NCI-H2107 (cell line): ENCODE data around the gene NECTIN1.

Experiments used
- DNase-seq: peaks from one replicate; lab custom pipeline; 2025; lab: John Stamatoyannopoulos, UW

The NECTIN1 gene

DNA sequence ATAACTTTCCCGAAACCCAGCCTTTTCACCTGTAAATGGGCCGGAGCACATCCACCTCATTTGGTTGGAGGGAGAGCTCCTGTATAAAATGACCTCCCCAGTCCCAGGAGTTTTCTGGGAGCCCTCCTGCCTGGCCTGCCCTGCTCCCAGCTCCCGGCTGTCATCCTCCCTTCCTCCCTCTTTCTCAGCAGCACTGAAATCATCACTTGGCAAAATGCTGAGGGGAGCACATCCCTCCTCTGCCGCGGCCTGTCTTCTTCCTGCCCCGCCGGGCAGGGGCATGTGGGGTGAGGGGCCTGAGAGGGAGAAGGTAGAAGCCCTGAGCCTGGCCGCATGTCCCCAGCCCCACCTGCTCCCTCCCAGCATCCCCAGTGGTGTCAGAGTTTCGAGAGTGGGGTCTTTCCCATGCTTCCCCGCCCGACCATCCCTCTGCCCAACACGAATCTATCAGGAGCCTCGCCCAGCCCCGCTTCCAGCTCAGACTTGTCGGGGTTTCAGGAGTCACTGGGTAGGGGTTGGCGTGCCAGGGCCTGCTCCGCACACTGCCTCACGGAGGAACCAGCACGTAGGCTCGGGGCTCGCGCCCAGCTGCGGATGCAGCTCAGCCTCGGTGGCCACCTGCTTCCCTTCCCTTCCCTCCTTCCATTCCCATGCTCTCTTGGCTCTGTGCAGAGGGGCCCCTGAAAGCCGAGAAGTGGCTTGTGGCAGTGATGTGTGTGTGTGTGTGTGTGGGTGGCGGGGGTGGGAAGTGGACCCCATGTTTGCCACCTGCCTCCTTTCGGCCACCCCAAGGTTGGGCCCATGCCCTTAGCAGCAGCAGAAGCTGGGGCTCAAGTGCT lies 37.1 kb downstream of the NECTIN1 start:
- no peak for DNase-seq

DNA sequence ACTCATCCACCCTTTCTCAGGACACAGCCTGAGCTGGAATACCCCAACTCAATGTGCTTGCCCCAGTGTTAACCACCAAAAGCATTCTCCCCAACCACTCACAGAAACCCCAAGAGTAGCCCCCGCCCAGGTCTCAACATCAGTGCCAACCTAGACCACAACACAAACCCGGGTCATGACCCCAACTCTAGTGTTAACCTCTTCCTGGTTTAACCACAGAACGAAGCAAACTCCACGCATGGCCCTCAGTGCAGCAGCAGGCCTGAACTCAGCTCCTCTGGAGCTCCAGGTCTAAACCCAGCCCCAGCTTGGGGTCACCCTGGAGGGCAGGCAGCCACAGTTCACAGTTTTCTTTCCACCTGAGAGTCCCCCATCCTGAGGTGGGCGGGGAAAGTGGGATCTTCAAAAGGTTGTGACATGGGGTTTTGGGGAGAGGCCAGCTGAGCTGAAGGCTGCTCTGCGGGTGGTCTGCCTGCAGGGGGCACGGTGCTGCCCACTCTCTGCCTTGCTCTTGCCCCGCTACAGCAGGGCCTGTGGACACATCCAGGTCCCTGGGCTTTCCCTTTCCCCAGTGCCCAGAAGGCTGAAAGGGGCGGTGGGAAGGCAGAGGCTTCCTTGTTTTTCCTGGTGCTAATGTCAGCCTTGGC lies 37.9 kb downstream of the NECTIN1 start:
- DNase-seq = no peak

DNA sequence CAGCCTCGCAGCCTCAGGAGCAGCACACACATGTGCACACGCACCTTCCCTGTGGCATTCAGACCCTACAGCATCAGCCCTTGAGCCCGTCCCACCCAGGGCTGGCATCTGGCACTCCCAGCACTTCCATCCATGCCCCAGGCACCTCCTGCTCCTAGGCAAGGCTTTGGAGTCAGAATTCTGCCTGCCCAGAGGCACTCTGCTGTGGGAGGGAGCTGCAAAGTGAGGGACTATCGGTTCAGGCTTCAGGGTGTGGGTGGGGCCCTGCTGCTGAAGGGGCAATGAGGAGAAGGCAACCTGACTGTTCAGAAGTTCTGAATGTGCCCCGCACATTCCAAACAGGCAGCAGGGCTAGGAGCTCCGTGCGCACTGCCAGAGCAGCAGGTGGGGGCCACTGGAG lies 39.7 kb downstream of the NECTIN1 start:
- no peak for DNase-seq

DNA sequence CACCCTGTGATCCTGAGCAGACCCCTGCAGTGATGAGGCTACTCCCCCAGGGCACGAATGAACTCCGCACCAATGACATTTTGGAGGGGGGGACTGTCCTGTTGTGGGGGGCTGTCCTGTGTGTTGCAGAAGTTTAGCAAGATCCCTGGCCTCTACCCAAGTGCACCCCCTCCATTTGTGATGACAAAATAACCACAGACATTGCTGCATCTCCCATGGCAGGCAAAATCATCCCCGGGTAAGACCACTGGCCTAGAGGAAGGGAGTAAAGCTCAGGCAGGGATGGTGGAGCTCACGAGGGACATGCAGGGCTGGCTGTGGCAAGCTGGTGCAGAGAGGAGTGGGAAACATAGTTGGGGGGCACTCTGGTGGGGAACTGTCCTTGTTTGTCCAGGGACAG lies 40.6 kb downstream of the NECTIN1 start:
- no peak for DNase-seq

DNA sequence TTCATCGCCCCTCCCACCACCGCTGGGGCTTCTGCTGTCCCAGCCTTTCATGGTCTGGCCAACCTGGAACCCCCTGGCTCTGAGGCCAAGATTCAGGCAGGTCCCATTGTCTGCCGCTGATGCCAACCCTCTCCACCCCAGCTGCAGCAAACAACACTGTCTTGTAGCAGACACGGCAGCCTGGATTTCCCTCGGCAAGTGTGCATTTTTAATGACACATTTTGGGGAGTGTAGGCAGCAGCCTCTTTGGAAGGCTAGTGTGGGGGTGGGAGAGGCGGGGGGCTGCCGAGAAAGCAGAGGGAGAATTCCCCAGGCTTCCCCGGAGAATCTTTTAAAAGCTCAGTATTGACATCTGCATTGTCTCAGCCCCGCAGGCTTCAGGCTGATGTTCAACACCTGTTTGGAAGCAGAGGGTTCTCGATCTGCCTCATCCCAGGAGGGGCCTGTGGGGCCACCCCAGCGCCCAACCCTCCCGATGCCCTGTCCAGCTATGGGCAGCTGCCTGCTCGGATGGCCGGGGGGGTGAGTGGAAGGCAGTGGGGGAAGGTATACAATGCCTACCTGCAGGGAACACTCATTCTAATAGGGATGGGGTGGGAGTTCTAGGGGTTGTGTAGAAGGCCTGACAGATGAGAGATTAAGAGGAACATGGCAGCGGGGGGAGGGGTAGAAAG lies 41.5 kb downstream of the NECTIN1 start:
- no peak for DNase-seq

DNA sequence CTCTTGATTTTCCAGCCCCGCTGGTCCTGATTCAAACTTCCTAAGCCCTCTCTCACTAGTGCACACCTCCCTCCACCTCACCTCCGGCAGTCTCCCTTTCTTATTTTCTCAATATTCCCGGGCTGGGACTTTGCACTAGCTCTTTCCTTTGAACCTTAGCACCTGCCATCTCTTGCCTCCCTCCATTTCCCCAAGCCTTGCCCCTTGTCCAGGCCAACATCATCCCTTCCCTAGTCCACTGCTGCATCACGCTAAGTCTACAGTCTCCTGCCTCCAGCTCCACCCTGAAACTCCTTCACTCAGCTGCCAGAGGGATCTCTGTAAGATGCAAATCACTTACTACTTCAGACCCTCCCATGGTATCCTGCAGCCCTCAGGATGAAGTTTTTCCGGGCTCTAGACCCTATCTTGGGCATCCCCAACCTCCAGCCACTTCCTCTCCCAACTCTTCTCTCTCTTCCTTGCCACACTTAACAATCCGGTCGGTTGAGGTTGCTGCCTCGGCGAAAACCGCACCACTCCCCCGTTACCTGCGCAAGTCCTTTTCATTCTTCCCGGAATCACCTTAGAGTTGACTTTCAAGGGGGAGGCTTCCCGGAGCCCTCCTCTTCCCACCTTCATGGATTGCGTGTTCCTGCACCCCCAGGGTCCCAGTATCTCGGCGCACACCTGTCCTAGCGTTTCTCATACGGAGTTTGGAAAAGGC lies 42.7 kb downstream of the NECTIN1 start:
- no peak for DNase-seq

DNA sequence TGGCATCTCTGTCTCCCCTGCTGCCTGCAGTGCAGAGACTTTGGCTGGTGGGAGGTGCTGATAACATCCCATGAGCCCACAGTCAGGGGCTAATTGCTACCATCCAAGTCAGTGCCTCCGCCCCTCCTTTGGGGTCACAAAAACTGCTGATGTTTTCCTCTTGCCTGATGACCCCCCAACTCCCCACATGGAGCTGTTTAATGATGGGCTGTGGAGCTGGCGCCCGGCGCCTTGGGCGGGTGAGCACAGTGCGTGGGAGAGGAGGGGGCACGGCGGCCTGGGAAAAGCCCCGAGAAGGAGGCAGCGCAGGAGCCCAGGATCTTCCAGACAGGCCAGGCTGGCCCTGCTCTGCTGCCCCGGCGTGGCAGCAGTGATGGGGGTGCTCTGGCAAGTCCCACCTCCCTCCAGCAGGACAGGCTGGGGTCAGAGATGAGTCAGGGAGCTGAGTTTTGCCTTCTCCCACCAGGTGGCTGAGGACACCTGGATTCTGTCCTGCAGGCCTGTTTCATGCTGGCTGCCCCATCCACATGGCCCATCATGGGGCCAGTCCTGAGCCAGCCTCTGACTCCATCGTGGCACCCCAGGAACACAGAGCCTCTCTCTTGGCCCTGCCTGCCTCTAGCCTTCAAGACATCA lies 43.8 kb downstream of the NECTIN1 start:
- no peak for DNase-seq

DNA sequence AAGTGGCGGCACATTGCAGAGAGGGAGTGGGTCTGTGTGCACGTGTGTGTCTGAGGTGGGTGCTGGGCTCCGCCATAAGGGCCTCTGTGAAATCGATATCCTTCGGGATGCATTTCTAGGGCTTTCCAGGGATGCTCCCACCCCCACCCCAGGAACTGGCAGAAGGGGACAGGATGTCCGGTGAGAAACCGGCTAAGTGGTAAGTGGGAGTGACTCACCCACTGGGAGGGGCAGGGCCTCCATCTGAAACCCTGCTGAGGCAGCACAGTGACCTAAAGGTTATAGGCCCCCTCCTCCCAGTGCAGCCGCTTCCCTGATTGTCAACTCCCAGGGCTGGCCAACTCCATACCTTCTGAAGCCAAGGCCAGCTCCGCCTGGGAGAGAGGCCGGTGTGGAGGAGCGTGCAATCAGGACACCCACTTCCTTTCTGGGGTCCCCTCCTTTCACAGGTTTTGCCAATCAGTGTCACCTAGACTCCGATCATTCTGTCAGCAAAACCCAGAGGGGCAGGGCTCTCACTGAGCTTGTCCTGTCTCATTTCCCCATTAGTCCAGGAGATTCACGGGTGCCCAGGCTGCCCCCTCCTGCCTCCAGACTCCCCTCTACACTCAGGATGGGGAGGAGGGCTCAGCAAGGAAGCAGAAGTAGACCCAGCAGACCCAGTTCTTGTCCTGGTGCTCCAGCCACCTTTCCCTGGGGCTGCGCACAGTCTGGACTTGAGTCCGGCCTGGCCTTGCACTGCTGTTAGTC lies 44.5 kb downstream of the NECTIN1 start:
- no peak for DNase-seq

DNA sequence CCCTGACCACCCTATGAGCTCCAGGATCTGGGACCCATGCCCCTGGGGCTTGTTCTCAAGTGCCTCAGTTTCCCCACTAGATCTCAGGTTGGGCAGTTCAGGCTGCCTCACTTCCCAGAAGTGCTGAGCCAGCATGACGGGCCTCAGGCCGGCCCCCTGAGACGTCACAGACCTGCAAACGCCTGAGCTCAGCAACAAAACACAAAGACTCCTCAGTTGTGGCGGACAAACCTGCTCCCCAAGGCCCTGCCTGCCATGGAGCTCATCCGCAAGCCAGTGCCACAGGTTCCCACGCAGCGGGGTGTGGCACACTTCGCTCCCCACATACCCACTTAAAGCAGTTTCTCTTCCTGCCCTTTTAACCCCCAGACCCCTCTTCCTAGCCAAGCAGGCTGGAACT lies 45.2 kb downstream of the NECTIN1 start:
- no peak for DNase-seq

DNA sequence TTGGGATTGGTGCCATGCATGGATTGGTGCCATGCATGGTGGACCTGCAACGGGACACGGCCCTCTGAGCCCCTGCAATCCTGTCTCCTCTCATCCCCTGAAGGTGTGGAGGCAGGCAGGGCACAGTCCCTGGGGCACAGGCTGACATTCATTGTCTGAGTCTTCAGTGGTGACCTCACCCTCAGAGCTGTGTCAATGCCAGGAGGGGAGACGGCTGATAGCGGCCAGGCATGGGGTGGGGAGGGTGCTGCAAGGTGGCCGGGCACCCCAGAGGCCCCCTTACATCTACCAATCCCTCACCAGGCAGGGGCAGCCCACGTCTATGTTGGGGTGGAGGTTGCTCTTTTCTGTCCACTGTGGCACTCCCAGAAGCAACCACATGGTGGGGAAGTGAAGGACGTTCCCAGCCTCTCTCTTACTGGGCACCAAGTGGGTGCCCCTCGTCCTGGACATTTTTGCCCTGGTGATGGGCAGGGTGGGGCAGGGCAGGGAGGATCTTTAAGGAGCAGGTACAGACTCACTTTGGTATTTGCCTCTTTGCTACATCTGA lies 47.6 kb downstream of the NECTIN1 start:
- DNase-seq = no peak

DNA sequence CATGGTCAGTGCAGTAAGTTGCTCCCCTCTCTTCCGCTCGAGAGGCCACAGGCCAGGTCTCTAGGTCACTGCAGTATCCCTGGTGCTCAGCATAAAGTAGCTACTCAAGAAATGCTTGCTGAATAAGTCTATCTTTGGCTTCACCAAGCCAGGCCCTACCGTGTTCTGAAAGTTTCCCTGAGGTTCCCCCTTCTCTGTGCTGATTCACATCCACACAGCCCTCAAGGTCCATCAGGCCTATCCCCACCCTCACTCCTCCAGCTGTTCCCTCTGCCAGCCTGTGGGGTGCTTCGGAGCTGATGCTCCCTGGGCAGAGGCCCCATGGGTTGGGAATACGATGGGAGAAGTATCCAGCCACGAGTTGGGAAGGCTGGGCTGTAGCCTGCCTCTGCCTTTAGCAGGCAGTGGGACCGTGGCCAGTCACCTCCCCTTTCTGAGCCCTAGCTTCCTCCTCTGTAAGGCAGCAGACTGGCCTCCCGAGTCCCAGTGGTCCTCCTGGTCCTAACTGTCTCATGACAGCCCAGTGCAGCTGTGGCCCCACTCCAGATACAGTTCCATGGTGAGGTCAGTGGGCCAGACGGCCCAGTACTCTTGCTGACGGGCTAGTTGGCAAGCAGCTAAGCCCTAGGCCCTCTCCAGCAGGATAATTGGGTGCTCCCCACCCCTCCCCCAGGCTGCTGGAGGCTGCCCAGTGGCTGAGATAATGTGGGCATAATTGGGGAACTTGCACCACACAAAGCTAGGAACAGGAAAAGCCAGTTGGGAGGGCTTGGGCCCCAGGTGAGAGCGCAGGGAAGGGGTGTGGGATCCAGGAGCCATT lies 48.2 kb downstream of the NECTIN1 start:
- no peak for DNase-seq

DNA sequence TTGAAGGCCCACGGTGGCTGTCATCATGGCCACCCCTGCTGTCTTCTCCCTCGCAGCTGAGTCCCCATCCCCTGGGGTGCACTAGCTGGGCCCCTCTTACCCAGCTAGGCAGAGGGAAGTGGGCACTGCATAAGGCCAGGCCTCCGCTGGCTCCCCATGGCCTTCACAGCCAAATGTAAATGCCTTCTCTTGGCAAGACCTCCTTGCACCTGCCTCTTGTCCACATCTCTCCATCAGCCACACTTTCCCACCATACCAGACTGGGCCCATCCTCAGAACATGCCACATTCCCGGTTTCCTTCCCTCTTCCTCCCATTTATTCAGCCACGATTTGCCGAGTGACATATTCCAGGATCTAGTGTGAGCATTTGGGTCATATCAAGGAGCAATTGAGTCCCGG lies 49.7 kb downstream of the NECTIN1 start:
- no peak for DNase-seq

DNA sequence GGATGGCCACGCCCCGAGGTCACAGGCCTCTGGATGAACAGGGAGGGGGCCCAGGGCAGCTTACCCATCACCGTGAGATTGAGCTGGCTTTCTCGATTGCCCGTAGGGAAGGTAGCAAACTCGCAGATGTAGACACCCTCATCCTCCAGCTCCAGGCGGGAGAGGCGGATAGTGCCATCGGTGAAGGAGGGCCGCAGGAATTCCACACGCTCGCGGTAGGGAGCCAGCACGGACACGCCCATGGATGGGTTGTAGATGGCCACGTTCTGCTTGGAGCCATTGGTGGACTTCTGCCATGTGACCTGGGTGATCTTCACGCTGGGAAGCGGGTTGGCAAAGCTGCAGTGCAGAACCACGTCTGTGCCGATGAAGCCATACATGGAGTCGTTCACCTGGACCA lies 50.6 kb downstream of the NECTIN1 start:
- DNase-seq = no peak

DNA sequence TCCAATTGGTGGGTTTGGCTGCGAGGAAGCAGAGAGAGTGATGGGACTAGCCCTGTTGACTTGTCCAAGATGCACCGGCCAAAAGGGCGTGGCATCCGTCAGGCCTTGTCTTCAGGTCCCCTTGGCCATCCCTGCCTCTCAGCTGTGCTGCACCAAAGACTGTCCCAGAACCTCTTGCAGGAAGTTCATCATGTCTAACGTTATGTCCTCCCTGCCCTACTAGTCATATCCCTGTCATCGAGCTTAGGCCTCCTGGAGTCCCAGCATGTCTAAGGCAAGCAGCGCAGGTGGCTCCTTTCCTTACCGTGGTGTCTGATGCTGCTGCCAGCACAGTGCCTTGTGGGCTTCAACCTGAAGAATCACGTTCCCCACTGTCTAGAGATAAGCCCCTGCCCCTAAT lies 51.2 kb downstream of the NECTIN1 start:
- DNase-seq = no peak

DNA sequence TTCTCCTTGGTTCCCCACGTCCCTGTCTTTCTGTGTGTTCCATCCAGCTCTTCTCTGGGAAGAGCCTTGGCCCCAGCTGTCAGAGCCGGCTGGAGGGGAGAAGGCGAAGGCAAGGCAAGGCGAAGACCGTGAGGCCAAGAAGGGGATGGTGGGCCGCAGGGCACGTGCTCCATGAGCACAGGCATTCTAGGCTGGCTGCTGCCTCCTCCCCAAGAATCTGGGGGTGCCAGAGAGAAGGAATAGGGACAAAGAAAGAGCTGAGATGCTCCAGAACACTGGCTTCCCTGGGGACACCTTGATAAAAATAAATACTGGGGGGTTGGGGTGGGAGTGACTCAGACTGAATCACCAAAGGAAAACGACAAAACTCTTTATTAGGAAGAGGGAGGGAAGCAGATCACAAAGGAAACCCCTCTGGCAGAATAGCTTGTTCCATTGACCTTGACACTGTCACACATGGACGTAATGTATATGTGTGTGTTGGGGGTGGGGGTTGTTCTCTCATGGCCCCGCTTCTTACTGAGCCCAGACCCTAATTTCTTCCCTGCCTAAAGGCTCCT lies 52.5 kb downstream of the NECTIN1 start:
- no peak for DNase-seq

DNA sequence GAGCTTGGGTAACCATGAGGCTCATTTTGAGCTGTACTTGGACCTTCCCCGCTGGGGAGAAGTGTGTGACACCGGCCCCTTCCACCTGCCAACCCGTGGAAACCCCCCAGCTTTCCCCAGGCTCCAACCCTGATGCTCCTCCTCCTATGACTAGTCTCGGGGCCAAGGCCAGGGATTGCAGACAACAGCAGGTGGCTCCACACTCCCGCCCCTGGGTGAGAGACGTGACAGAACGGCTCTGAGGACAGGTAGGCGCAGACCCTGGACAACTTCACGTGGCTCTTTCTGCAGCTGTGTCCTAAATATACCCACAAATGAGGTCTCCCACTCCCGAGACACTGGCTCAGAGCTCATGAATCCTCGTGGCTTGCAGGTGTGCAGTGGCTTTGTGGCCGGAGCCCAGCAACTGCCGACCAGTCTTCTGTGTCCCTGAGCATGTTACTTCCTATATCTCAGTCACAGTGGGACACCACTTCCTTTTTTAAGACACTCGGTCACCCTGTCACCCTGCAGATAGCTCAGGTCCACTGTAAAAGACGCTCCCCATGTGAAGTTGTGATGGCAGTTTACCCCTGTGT lies 55.2 kb downstream of the NECTIN1 start:
- no peak for DNase-seq

DNA sequence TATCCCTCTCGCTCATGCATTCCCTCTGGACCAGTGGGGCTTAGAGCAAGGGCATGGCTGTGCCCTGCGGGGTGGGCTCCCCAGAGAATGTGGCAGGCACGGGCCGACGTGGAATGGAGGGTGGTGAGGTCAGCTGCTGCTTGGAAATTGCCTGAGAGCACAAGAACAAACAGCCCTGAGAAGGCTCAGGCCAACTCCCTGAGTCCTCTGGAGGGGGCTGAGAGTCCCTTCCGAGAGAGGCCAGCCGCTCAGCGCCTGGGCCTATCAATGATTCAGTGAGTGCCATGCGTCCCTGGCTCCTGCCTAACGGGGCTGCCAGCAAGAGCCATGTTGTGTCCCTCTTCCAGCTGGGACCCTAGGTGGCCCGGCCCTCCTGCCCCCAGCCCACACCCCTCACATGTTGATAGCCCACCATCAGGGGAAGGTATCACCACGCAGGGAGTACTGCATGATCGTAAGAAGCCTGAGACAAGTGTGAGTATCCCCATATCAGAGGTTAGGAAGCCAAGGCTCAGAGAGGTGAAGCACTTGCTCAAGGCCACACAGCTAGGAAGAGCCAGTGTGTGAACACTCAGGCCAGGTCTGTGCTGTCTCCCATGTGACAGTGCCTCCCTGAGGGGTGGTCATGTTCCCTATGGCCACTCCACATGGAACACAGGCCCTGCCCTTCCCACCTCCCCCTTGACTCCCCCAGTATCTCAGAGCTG lies 55.8 kb downstream of the NECTIN1 start:
- DNase-seq = no peak

DNA sequence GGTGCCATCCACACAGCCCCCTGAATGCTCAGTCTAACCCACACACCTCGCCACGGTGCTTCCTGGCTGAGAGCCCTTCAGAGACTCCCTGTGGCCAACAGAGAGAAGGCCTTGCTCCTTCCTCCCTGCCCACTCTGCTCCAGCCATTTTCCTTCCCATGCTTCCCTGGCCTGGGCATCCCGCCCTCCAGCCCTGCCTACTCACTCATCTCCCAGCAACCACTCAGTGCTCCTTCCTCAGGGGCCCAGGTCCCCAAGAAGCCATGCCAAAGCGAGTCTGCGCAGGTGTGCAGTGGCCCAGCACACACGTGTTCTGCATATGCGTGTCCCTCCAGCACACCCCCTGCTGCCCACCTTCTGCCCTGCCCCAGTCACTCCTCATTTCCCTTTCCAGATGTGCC lies 56.4 kb downstream of the NECTIN1 start:
- DNase-seq = no peak

DNA sequence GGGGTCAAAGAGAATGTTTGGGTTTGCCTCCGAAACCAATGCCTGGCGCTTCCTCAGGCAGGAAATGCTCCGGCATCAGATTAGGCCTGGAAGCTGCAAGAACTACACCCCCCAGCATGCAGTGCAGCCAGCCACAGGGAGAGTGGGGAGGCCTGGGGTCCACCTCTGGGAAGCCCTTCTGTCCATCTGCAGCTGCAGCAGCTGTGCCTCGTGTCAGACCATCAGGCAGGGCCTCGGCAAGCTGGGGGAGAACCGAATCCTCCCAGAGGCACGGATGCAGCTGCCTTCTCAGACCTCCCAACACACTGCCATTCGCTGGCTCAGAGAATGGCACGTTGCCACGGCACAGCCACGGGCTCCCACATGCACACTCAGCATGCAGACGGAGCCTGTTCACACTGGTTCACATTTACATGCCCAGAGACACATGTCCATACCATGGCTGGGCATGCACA lies 57.4 kb downstream of the NECTIN1 start:
- DNase-seq = no peak
